GM21825 (cell line): ENCODE results near the gene SMIM44.

Experiments
- ATAC-seq: cut with Tn5 transposase; IDR thresholded peaks from one replicate; pipeline ENCODE4 v1.9.1; 2021; ENCODE audit warnings: mild to moderate bottlenecking, moderate library complexity; ENCODE audit not compliant: unreplicated experiment

The SMIM44 gene

GRCh38 chr19:3442487-3443071 is 40.7 kb downstream of the SMIM44 start:
- no peak for ATAC-seq

DNA sequence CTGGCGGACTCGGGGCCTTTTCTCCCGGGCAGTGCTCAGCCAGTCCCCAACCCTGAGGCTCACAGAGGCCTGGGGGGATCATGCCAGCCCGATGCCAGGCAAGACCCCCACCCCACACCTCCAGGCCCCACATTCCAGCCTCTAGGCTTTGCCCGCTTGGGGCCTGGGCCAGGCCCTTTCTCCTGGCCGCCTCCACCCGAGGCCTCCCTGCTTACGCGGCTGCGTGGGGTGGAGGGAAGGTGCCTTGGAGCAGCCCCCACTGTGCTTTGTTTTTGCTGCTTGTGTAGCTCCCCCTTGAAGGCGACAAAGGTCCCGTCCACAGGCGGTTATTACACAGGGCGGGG is 41.3 kb downstream of the SMIM44 start:
- ATAC-seq = no peak

GRCh38 chr19:3441089-3441985 is 41.9 kb downstream of the SMIM44 start:
- no peak for ATAC-seq

DNA sequence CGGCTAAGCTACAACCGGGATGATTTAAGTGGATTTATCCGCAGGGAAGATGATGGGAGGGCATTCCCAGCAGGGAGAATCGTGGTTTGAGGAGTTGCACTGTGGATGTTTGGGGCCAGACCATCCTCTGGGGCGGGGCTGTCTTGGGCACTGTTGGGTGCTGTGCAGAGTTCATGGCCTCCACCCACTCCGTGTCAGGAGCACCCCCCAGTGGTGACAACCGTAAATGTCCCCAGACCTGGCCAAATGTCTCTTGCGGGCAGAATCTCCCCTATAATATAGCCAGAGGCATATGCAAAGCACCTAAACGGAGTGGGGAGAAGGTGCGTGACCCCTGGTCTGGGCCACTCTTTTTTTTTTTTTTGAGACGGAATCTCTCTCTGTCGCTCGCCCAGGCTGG is 43.2 kb downstream of the SMIM44 start:
- no peak for ATAC-seq

DNA sequence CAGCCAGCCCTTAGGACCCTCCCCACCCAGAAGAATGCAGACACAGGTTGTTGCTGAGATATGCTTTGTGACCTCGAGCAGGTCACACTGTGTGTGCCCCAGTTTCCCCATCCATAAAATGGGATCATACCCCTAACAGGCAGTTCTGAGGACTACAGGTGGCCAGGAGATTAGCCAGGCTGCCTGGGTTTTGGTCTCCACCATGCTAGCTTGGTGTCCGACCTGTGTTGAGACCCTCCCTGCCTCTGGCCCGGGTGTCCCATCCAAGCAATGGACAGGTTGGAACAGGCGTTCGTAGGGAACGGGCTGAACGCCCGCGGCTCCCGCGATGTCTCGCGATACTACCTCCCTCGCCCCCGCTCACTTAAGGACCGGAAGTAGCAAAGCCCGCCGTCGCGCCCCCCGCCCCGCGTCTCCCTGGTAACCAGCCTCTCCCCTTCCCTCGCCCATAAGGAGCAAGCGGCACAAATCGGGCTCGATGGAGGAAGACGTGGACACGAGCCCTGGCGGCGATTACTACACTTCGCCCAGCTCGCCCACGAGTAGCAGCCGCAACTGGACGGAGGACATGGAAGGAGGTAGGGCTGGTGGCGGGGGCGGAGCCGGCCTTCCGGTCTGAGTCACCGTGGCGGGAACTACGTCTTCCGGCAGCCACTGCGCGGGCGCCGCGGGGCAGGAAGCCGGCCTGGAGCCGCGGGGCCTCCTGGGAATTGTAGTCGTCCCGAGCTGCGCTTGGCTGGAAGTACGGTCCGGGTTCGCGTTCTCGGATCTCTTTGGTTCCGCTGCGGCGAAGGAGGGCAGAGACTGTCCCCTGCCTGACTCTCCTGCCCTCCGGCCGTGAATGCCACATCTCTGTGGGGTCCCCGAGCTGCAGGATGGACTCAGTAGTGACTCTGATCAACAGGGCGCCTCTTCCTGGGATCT is 48.3 kb downstream of the SMIM44 start:
- peak; percentile 87 for ATAC-seq

DNA sequence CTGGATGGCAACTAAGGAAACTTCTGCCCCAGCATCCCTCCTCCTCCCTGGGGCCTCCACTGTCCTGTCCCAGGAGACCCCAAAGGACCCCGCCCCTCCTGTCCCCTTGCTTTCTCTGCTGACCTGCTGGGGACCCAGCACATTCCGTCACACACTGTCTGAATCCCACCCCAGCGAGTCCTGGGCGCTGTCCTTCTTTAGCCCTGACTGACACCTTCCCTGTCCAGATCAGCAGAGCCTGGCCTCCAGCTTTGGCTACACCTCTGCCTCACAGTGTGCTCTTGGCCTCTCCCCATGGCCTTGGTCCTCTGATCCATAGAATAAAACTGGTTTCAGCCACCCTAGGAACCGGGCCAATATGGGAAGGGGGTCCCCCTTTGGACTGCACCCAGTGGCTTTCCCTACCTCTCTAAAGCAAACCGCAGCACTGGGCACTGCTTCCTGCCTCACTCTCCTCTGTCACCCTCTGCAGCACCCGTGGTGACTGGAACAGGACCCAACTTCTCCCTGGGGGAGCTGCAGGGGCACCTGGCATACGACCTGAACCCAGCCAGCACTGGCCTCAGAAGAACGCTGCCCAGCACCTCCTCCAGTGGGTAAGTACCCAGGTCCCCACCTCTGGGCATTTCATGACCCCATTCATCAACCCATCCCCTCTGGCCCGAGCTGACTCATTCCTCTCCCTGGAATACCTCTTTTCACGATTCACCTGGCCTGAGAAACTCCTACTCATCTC is 49.3 kb downstream of the SMIM44 start:
- no peak for ATAC-seq

DNA sequence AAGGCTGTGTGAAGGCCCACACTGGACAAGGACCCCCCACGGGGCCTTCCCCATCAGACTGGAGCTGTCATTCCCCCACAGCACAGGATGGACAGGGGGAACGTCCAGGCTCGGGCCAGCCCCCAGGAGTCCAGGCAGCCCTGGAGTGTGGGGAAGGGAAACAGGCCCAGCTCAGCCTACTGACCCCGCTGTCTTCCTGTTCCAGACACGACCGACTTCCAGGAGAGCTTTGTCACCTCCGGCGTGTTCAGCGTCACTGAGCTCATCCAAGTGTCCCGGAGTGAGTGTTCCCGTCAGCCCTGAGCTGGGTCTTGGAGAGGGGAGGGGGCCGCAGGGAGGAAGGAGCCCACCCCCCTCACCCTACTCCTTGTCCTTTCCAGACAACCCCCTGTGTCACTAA is 49.9 kb downstream of the SMIM44 start:
- no peak for ATAC-seq
